Endothelial cell of umbilical vein (primary cell): ENCODE measurements around the gene TAF15. TPM values are rescaled to one million over a fixed set of nuclear protein-coding genes. Genes with fewer than 3 reads are reported as not detected.
A peak's percentile ranks its signal among the peaks of the same experiment; 100 is the strongest.

Source experiments
- BruUV-seq: library from RNA; stranded (reverse); fragments of 400-500 nt; replicated peaks from 2 replicates; lab custom pipeline; 2021; lab: Mats Ljungman, UMichigan
- CTCF ChIA-PET: fragments of 300-600, 350-600 bp; sonication (Branson Sonifier 250); formaldehyde crosslinking; loops from one replicate; lab custom pipeline; 2021; ENCODE audit warnings: antibody characterized with exemption, inconsistent platforms; lab: Charles Lee
- POLR2A ChIA-PET: fragments of 300-600, 350-600 bp; sonication (Branson Sonifier 250); formaldehyde crosslinking; loops from one replicate; lab custom pipeline; 2021; ENCODE audit warnings: antibody characterized with exemption, inconsistent platforms; lab: Charles Lee
- DNase-seq: peaks from one replicate; pipeline ENCODE4 v3.0.0-alpha.2; 2011; ENCODE audit warnings: low read depth, low spot score
- FAIRE-seq: peaks from 2 replicates; lab custom pipeline; 2011; peaks lifted over from hg19 to GRCh38; lab: Jason Lieb, UNC
- H2AFZ ChIP-seq: 2 replicates; pipeline ENCODE4 v1.6.0; 2012; ENCODE audit warnings: low read depth, low read length, control low read depth, inconsistent platforms
- H3K27ac ChIP-seq: 2 replicates; pipeline ENCODE4 v1.5.1; 2011; ENCODE audit warnings: low read depth, mild to moderate bottlenecking, control low read depth, low read length, moderate library complexity; ENCODE audit not compliant: insufficient read depth
- H3K27me3 ChIP-seq, 2 experiments: 2 replicates each; pipeline versions ENCODE4 v1.6.0 to v1.6.1; 2011; ENCODE audit warnings: low read length in 2 of 2, mixed read lengths in 1 of 2; ENCODE audit not compliant: control insufficient read depth in 2 of 2, insufficient read depth in 2 of 2
- H3K36me3 ChIP-seq, 2 experiments: 2 replicates in 1 of 2; 3 replicates in 1 of 2; pipeline ENCODE4 v1.5.1; 2011; ENCODE audit warnings: low read length in 2 of 2, mild to moderate bottlenecking in 1 of 2, moderate library complexity in 1 of 2; ENCODE audit not compliant: control insufficient read depth in 2 of 2, insufficient read depth in 2 of 2; ENCODE audit errors: extremely low read depth in 1 of 2
- H3K4me1 ChIP-seq: 3 replicates; pipeline ENCODE4 v1.5.1; 2011; ENCODE audit warnings: mild to moderate bottlenecking, low read length; ENCODE audit not compliant: control insufficient read depth, insufficient read depth; ENCODE audit errors: extremely low read depth
- H3K4me2 ChIP-seq: 2 replicates; pipeline ENCODE4 v1.6.1; 2011; ENCODE audit warnings: low read length, control low read depth, mixed read lengths; ENCODE audit not compliant: insufficient read depth
- H3K4me3 ChIP-seq, 3 experiments: fragments of 200-600 bp in 1 of 3; sonication (generic), shearing (Covaris generic) in 1 of 3; replicated peaks in 1 of 3; 2 replicates each; pipeline ENCODE4 v1.5.1; 2011 to 2016; ENCODE audit warnings: control low read depth in 3 of 3, low read length in 3 of 3, mild to moderate bottlenecking in 2 of 3, inconsistent platforms in 1 of 3, low read depth in 1 of 3, moderate library complexity in 1 of 3; ENCODE audit not compliant: insufficient read depth in 1 of 3
- H3K79me2 ChIP-seq: 2 replicates; pipeline ENCODE4 v1.6.0; 2012; ENCODE audit warnings: low read length, inconsistent platforms; ENCODE audit not compliant: control insufficient read depth, insufficient read depth
- H3K9ac ChIP-seq: replicated peaks from 2 replicates; pipeline ENCODE3; 2011; ENCODE audit warnings: low read length, control low read depth; ENCODE audit not compliant: insufficient read depth; ENCODE audit errors: extremely low read depth
- H3K9me1 ChIP-seq: replicated peaks from 3 replicates; pipeline ENCODE4 v1.6.0; 2011; ENCODE audit warnings: mild to moderate bottlenecking, low read length; ENCODE audit not compliant: control insufficient read depth, insufficient read depth; ENCODE audit errors: extremely low read depth
- H3K9me3 ChIP-seq: replicated peaks from 2 replicates; pipeline ENCODE4 v1.5.1; 2012; ENCODE audit warnings: low read length, inconsistent platforms; ENCODE audit not compliant: control insufficient read depth, insufficient read depth
- H4K20me1 ChIP-seq: replicated peaks from 2 replicates; pipeline ENCODE3; 2011; ENCODE audit warnings: mild to moderate bottlenecking, low read length; ENCODE audit not compliant: control insufficient read depth, insufficient read depth; ENCODE audit errors: extremely low read depth
- EZH2 ChIP-seq: IDR thresholded peaks from 2 replicates; pipeline ENCODE4 v1.6.1; 2012; ENCODE audit warnings: borderline replicate concordance, low read depth, mild to moderate bottlenecking, moderate library complexity, low read length, inconsistent platforms; ENCODE audit not compliant: severe bottlenecking
- FOS ChIP-seq: IDR thresholded peaks from 2 replicates; pipeline ENCODE4 v1.6.1; 2011; ENCODE audit warnings: mild to moderate bottlenecking, low read length, moderate library complexity, borderline replicate concordance; ENCODE audit not compliant: insufficient read depth
- GATA2 ChIP-seq: IDR thresholded peaks from 2 replicates; pipeline ENCODE4 v1.7.0; 2011; ENCODE audit warnings: low read depth, mild to moderate bottlenecking, moderate library complexity, mixed read lengths, low read length; ENCODE audit not compliant: insufficient read length, insufficient read depth
- JUN ChIP-seq: IDR thresholded peaks from 2 replicates; pipeline ENCODE4 v1.6.1; 2011; ENCODE audit warnings: borderline replicate concordance, low read depth; ENCODE audit not compliant: insufficient read length, insufficient read depth
- MYC ChIP-seq: IDR thresholded peaks from one replicate; pipeline ENCODE4 v1.6.1; 2011; ENCODE audit warnings: mild to moderate bottlenecking, low read depth, low read length
- POLR2A ChIP-seq: IDR thresholded peaks from 2 replicates; pipeline ENCODE4 v1.6.1; 2012; ENCODE audit warnings: low read depth, mild to moderate bottlenecking, control low read depth, low read length
- POLR2AphosphoS5 ChIP-seq: IDR thresholded peaks from 2 replicates; pipeline ENCODE4 v1.6.1; 2012; ENCODE audit warnings: low read depth, mild to moderate bottlenecking, control low read depth, low read length, moderate library complexity; ENCODE audit not compliant: insufficient read depth
- dilution Hi-C: fragments of 300-500 bp; cut with MboI; formaldehyde crosslinking; loops from one replicate; pipeline ENCODE4 v1.15.0; 2019; ENCODE audit warnings: low sequenced_read_pairs; ENCODE audit not compliant: extremely low pct_ligation_motif_present
- intact Hi-C: fragments of 100-400 bp; cut with micrococcal nuclease; formaldehyde crosslinking; loops from one replicate; pipeline ENCODE4 v1.10.0; 2022
- polyA plus RNA-seq, 4 experiments: library from polyadenylated mRNA; depleted of rRNA in 3 of 4; stranded (reverse) in 3 of 4; unstranded in 1 of 4; fragments of >200 nt; gene quantifications; 2 replicates each; pipeline versions ENCODE4 v1.2.1 to v1.2.3, GENCODE V29; 2011 to 2012; ENCODE audit warnings: missing spikeins in 1 of 4
- total RNA-seq: library from RNA; stranded (reverse); gene quantifications from 2 replicates; pipeline ENCODE4 v1.2.3, GENCODE V29; 2021
- TF ChIP-seq, protein P1 (sequence below), 2 donors: IDR thresholded peaks; 1 replicate in 1 of 2; 2 replicates in 1 of 2; pipeline ENCODE4 v1.5.1; 2011; ENCODE audit warnings: low read length in 2 of 2, mild to moderate bottlenecking in 2 of 2, moderate library complexity in 2 of 2, control low read depth in 1 of 2, inconsistent platforms in 1 of 2, low read depth in 1 of 2; ENCODE audit not compliant: insufficient read depth in 1 of 2; ENCODE audit errors: extremely low read depth in 1 of 2
- TF ChIP-seq, protein P2 (sequence below): IDR thresholded peaks from 2 replicates; pipeline ENCODE4 v1.6.1; 2011; ENCODE audit not compliant: insufficient read depth, insufficient read length

TAF15 gene
- total and polyA plus RNA-seq, 2 donors (not counting 3 experiments of a cell fraction or from before 2014, with no cell fraction given) = 59.4 to 247 TPM

DNA sequence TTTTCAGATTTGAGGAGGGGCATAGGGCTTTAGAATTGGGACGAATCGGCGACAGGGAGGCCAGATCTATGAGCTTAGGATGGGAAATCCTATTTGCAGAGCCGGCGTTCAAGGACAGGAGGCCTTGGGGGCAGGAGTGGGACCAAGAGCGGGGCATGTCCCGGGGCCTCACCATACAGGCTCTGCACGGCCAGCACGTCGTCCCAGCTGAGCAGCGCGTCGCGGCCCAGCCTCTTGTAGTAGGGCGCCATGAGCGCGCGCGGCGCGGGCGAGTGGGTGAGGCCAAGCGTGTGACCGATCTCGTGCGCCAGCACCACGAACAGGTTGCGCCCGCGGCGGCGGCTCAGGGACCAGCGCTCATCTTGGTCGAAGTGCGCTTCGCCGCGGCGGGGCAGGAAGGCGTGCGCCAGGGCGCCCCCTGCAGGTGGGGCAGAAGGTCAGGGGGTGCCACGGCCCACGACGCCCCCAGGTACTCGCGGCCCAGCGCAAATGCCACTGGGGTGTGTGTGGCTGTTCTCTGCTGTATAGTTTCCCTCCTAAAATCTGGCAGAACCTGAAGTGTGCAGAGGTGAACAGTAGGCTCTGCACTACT, 39.3 kb upstream of the TAF15 start:
- Histone ChIP-seq H3K9me1 (no peaks in the 10 kb centered on the region), H3K36me3 (no peaks in the 10 kb centered on the region), H3K27ac (no peak overlapping the region), H4K20me1 (no peaks in the 10 kb centered on the region), H3K79me2 (no peaks in the 10 kb centered on the region), H3K9me3 (no peaks in the 10 kb centered on the region), H3K9ac (no peak overlapping the region), H3K4me3 (no peak overlapping the region), H3K27me3 (peaks cover 2 to 6% of the 10 kb centered on the region in 2 experiments), H2AFZ (no peak overlapping the region), H3K4me1 (no peaks in the 10 kb centered on the region), H3K4me2 (no peak overlapping the region)
- no peak for TF ChIP-seq FOS
- TF ChIP-seq POLR2A = no peak
- TF ChIP-seq, protein P1, sequence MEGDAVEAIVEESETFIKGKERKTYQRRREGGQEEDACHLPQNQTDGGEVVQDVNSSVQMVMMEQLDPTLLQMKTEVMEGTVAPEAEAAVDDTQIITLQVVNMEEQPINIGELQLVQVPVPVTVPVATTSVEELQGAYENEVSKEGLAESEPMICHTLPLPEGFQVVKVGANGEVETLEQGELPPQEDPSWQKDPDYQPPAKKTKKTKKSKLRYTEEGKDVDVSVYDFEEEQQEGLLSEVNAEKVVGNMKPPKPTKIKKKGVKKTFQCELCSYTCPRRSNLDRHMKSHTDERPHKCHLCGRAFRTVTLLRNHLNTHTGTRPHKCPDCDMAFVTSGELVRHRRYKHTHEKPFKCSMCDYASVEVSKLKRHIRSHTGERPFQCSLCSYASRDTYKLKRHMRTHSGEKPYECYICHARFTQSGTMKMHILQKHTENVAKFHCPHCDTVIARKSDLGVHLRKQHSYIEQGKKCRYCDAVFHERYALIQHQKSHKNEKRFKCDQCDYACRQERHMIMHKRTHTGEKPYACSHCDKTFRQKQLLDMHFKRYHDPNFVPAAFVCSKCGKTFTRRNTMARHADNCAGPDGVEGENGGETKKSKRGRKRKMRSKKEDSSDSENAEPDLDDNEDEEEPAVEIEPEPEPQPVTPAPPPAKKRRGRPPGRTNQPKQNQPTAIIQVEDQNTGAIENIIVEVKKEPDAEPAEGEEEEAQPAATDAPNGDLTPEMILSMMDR (IDR thresholded peaks at IDR 0.05; ENCODE audit: extremely low read depth in 1 of 2, insufficient read depth in 1 of 2, low read depth in 1 of 2, low read length in 2 of 2) = peak in 1 of 2 donors; percentile 6
- intact Hi-C loops = no loop called here
- FAIRE-seq (no peak), DNase-seq (no peak)
- POLR2A ChIA-PET = no interaction called here
- BruUV-seq = no TSS peak
- dilution Hi-C loops = no loop called here
- CTCF ChIA-PET = interaction anchor here (1.0 to 8.5 kb wide), 5 partner anchors 13 to 38 kb away, joined by 3 to 453 read pairs (median 4); partner anchors contain the start of genes MMP28 and TAF15

DNA sequence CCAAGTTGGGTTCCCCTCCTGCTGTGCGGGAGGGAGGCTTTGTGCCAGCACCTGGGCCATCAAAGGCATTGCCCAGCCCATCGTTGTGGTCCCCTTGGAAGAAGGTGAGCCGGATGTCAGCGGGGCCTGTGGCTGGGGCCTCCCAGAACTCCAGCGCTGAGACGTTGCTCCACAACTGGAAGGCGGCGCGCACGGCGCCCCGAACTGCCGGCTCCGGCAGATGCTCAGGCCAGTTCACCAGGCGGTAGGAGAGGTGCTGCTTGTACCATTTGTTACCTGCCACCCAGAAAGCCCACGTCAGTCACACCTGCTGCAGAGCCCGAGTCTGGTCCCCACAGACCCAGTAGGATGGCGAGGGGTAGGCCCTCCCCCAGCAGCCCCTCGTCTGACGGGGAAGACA, 36.2 kb upstream of the TAF15 start:
- no peaks in the 10 kb centered on the region for H3K36me3 ChIP-seq
- TF ChIP-seq POLR2A (no peak), GATA2 (no peak), FOS (no peak), JUN (no peak), POLR2AphosphoS5 (no peak), EZH2 (no peak), MYC (no peak)
- TF ChIP-seq, protein P1 (IDR thresholded peaks at IDR 0.05; ENCODE audit: extremely low read depth in 1 of 2, insufficient read depth in 1 of 2, low read depth in 1 of 2, low read length in 2 of 2) = no peak
- TF ChIP-seq, protein P2, sequence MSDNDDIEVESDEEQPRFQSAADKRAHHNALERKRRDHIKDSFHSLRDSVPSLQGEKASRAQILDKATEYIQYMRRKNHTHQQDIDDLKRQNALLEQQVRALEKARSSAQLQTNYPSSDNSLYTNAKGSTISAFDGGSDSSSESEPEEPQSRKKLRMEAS = no peak
- no peak for FAIRE-seq
- intact Hi-C loops (no loop called here), dilution Hi-C loops (no loop called here)
- no peaks in the 10 kb centered on the region for H3K9me3 ChIP-seq
- no peaks in the 10 kb centered on the region for H3K9me1 ChIP-seq
- ChIA-PET POLR2A (no interaction called here), CTCF (interaction anchor here (5.3 kb wide), 1 partner anchor 9 kb away, joined by 34 read pairs; no protein-coding TSS in a partner anchor)
- no peak overlapping the region for H3K27ac ChIP-seq
- H3K79me2 ChIP-seq = no peaks in the 10 kb centered on the region
- no peak overlapping the region for H2AFZ ChIP-seq
- no TSS peak for BruUV-seq
- no peak overlapping the region for H3K4me2 ChIP-seq
- no peak overlapping the region for H3K4me3 ChIP-seq
- H4K20me1 ChIP-seq = no peaks in the 10 kb centered on the region
- peaks cover 2 to 6% of the 10 kb centered on the region in 2 experiments for H3K27me3 ChIP-seq
- peaks cover 5% of the 10 kb centered on the region for H3K4me1 ChIP-seq
- DNase-seq = no peak
- no peak overlapping the region for H3K9ac ChIP-seq
